A549 (cell line): Measurements from ENCODE around the gene PTPN1. TPM values are rescaled to one million over a fixed set of nuclear protein-coding genes. Genes with fewer than 3 reads are reported as not detected.

Source experiments
- ATAC-seq, 2 experiments: fragments of 200-7000 bp in 1 of 2; fragments of >200 bp in 1 of 2; cut with Nextera tagmentation in 1 of 2; cut with Tn5 transposase in 1 of 2; 3 replicates each; pipeline versions ENCODE4 v1.8.0 to v1.9.1; 2018 to 2020; ENCODE audit warnings: mild to moderate bottlenecking in 1 of 2, moderate library complexity in 1 of 2
- CTCF ChIA-PET: fragments of 300-600 bp; sonication (Branson Sonifier 250); formaldehyde crosslinking; extraction: SDS; loops from one replicate; lab custom pipeline; 2021; ENCODE audit warnings: antibody characterized with exemption, inconsistent platforms; lab: Yijun Ruan, JAX
- POLR2A ChIA-PET: fragments of 350-600 bp; formaldehyde crosslinking; extraction: SDS; loops from one replicate; lab custom pipeline; 2021; ENCODE audit warnings: antibody characterized with exemption, inconsistent platforms; lab: Yijun Ruan, JAX
- DNase-seq, 2 experiments: peaks; one replicate each; pipeline versions ENCODE4 v3.0.0 to v3.0.0-alpha.2; 2011 to 2016; ENCODE audit warnings: low read depth in 1 of 2, low spot score in 1 of 2
- FAIRE-seq: peaks from 2 replicates; lab custom pipeline; 2011; peaks lifted over from hg19 to GRCh38; lab: Jason Lieb, UNC
- H3K27ac ChIP-seq, 2 experiments: fragments of >200 bp; sonication (Bioruptor Twin); formaldehyde crosslinking; 3 replicates each; pipeline ENCODE4 v1.5.1; 2016 to 2017
- H3K4me1 ChIP-seq: fragments of >200 bp; sonication (Bioruptor Twin); formaldehyde crosslinking; 3 replicates; pipeline ENCODE4 v1.6.1; 2016
- H3K4me2 ChIP-seq: fragments of >200 bp; sonication (Bioruptor Twin); formaldehyde crosslinking; 3 replicates; pipeline ENCODE4 v1.6.1; 2016
- H3K4me3 ChIP-seq: fragments of >200 bp; sonication (Bioruptor Twin); formaldehyde crosslinking; 3 replicates; pipeline ENCODE4 v1.5.1; 2016
- H3K9me3 ChIP-seq: fragments of >200 bp; sonication (Bioruptor Twin); formaldehyde crosslinking; 3 replicates; pipeline ENCODE4 v1.6.1; 2016
- BCL3 ChIP-seq: fragments of >200 bp; sonication (Bioruptor Twin); formaldehyde crosslinking; IDR thresholded peaks from 3 replicates; pipeline ENCODE4 v1.6.1; 2016
- CBX2 ChIP-seq: fragments of 200-600 bp; sonication (generic); IDR thresholded peaks from 2 replicates; pipeline ENCODE4 v1.6.1; 2016; ENCODE audit warnings: low read depth, mild to moderate bottlenecking, borderline replicate concordance
- CHD2 ChIP-seq: fragments of 150-350 bp; IDR thresholded peaks from 2 replicates; pipeline ENCODE4 v1.6.1; 2014; ENCODE audit warnings: low read length; ENCODE audit not compliant: partially characterized antibody
- EHF ChIP-seq: fragments of 250-450 bp; sonication (Bioruptor Pico); IDR thresholded peaks from 2 replicates; pipeline ENCODE4 v1.5.0; 2020; ENCODE audit warnings: mild to moderate bottlenecking
- ESRRA ChIP-seq: fragments of 150-350 bp; IDR thresholded peaks from 2 replicates; pipeline ENCODE4 v1.6.1; 2014; ENCODE audit warnings: mild to moderate bottlenecking, low read length, borderline replicate concordance
- FOSL2 ChIP-seq, 2 experiments: fragments of 450-650 bp in 1 of 2; fragments of >200 bp in 1 of 2; sonication (Bioruptor Twin) in 1 of 2; formaldehyde crosslinking; IDR thresholded peaks; 2 replicates each; pipeline versions ENCODE4 v1.5.0 to v1.6.1; 2016 to 2020; ENCODE audit warnings: mild to moderate bottlenecking in 1 of 2, moderate library complexity in 1 of 2
- FOXS1 ChIP-seq: fragments of 250-450 bp; sonication (Bioruptor Pico); IDR thresholded peaks from 2 replicates; pipeline ENCODE4 v1.5.0; 2020; ENCODE audit warnings: mild to moderate bottlenecking, moderate library complexity
- HDAC2 ChIP-seq: fragments of 200-600 bp; sonication (generic); IDR thresholded peaks from 2 replicates; pipeline ENCODE4 v1.6.1; 2016
- HES2 ChIP-seq: fragments of >200 bp; sonication (Bioruptor Twin); formaldehyde crosslinking; IDR thresholded peaks from 2 replicates; pipeline ENCODE4 v1.6.1; 2016
- HEYL ChIP-seq: fragments of 250-450 bp; sonication (Bioruptor Pico); IDR thresholded peaks from 2 replicates; pipeline ENCODE4 v1.8.0; 2021; ENCODE audit warnings: mild to moderate bottlenecking, moderate library complexity
- HOXA7 ChIP-seq: fragments of 250-450 bp; sonication (Bioruptor Pico); IDR thresholded peaks from 2 replicates; pipeline ENCODE4 v1.5.0; 2020; ENCODE audit warnings: mild to moderate bottlenecking, moderate library complexity
- HOXB5 ChIP-seq: fragments of 250-450 bp; sonication (Bioruptor Pico); IDR thresholded peaks from 2 replicates; pipeline ENCODE4 v1.5.0; 2020; ENCODE audit warnings: mild to moderate bottlenecking, moderate library complexity
- KDM1A ChIP-seq: fragments of 200-600 bp; sonication (generic); IDR thresholded peaks from 2 replicates; pipeline ENCODE4 v1.6.1; 2016; ENCODE audit warnings: low read depth, mild to moderate bottlenecking
- MAFK ChIP-seq: fragments of 450-650 bp; IDR thresholded peaks from 2 replicates; pipeline ENCODE4 v1.6.1; 2014; ENCODE audit not compliant: partially characterized antibody
- MAX ChIP-seq: IDR thresholded peaks from 2 replicates; pipeline ENCODE4 v1.6.1; 2012
- NFE2L2 ChIP-seq: fragments of 150-350 bp; conservative IDR thresholded peaks from 2 replicates; pipeline ENCODE4 v1.6.1; 2014; ENCODE audit warnings: low read length
- NR3C1 ChIP-seq: fragments of >200 bp; sonication (Bioruptor Twin); formaldehyde crosslinking; IDR thresholded peaks from 3 replicates; pipeline ENCODE4 v1.6.1; 2017
- PBX3 ChIP-seq: IDR thresholded peaks from 2 replicates; pipeline ENCODE4 v1.6.1; 2012
- PHF8 ChIP-seq: fragments of 200-600 bp; sonication (generic); IDR thresholded peaks from 2 replicates; pipeline ENCODE4 v1.6.1; 2016; ENCODE audit warnings: low read depth, mild to moderate bottlenecking, antibody characterized with exemption, moderate library complexity, borderline replicate concordance
- POLR2AphosphoS2 ChIP-seq: conservative IDR thresholded peaks from 2 replicates; pipeline ENCODE4 v1.6.1; 2012; ENCODE audit warnings: low read length, improper control_type of control experiment, inconsistent platforms
- RAD21 ChIP-seq, 2 experiments: fragments of >200 bp in 1 of 2; sonication (Bioruptor Twin) in 1 of 2; formaldehyde crosslinking in 1 of 2; IDR thresholded peaks in 1 of 2; conservative IDR thresholded peaks in 1 of 2; 2 replicates in 1 of 2; 3 replicates in 1 of 2; pipeline ENCODE4 v1.6.1; 2012 to 2018; ENCODE audit warnings: inconsistent platforms in 1 of 2
- REST ChIP-seq: fragments of 200-600 bp; sonication (generic); IDR thresholded peaks from 2 replicates; pipeline ENCODE4 v1.6.1; 2016; ENCODE audit warnings: antibody characterized with exemption, mild to moderate bottlenecking, moderate library complexity
- RFX5 ChIP-seq: fragments of 450-650 bp; IDR thresholded peaks from 2 replicates; pipeline ENCODE4 v1.7.1; 2014; ENCODE audit warnings: antibody characterized with exemption, mild to moderate bottlenecking, moderate library complexity
- RNF2 ChIP-seq: fragments of 200-600 bp; sonication (generic); IDR thresholded peaks from 2 replicates; pipeline ENCODE4 v1.6.1; 2016; ENCODE audit warnings: low read depth, mild to moderate bottlenecking, antibody characterized with exemption, moderate library complexity, borderline replicate concordance
- SREBF2 ChIP-seq: fragments of 450-650 bp; IDR thresholded peaks from 2 replicates; pipeline ENCODE4 v1.6.1; 2014; ENCODE audit warnings: mild to moderate bottlenecking, moderate library complexity
- TFCP2L1 ChIP-seq: fragments of 250-450 bp; sonication (Bioruptor Pico); IDR thresholded peaks from 2 replicates; pipeline ENCODE4 v1.5.0; 2021; ENCODE audit warnings: mild to moderate bottlenecking
- TP53 ChIP-seq: fragments of 250-450 bp; sonication (Bioruptor Pico); IDR thresholded peaks from 2 replicates; pipeline ENCODE4 v1.5.0; 2021; ENCODE audit warnings: mild to moderate bottlenecking, moderate library complexity
- USF2 ChIP-seq: fragments of 450-650 bp; IDR thresholded peaks from 2 replicates; pipeline ENCODE4 v1.6.1; 2014; ENCODE audit warnings: antibody characterized with exemption
- ZC3H11A ChIP-seq: fragments of 450-650 bp; IDR thresholded peaks from 2 replicates; pipeline ENCODE4 v1.6.1; 2014; ENCODE audit warnings: antibody characterized with exemption, mild to moderate bottlenecking
- ZFP36 ChIP-seq: fragments of 450-650 bp; IDR thresholded peaks from 2 replicates; pipeline ENCODE4 v1.6.1; 2014; ENCODE audit warnings: borderline replicate concordance; ENCODE audit not compliant: partially characterized antibody
- ZSCAN20 ChIP-seq: fragments of 250-450 bp; sonication (Bioruptor Pico); IDR thresholded peaks from 2 replicates; pipeline ENCODE4 v1.8.0; 2022; ENCODE audit warnings: mild to moderate bottlenecking, moderate library complexity
- WGBS: methylation state at CpG from one replicate; pipeline ENCODE4 v1.1.6; 2017; ENCODE audit errors: missing lambda C conversion rate; 5-methylcytosine and 5-hydroxymethylcytosine counted together
- polyA plus RNA-seq, 4 experiments: library from polyadenylated mRNA; depleted of rRNA in 3 of 4; stranded (reverse); fragments of >200 nt; fragmentation: RNase III in 1 of 4; extraction: RNeasy Plus Mini Kit Qiagen cat#74134 plus additional on column Dnase treatment in 1 of 4; gene quantifications; 2 replicates in 3 of 4; 3 replicates in 1 of 4; pipeline ENCODE4 v1.2.3, GENCODE V29; 2011 to 2017

Gene PTPN1
- polyA plus RNA-seq, 2 of the 4 experiments (the other 2 are of a cell fraction) = 23.2 to 24.3 TPM

- TF ChIP-seq BCL3 (no peak), HES2 (no peak), SREBF2 (no peak), REST (no peak), HOXA7 (CRISPR knock-in tag) (no peak), PHF8 (no peak), RFX5 (no peak), EHF (CRISPR knock-in tag) (no peak), TP53 (no peak), HEYL (CRISPR knock-in tag) (no peak), FOXS1 (no peak), RAD21 (conservative IDR thresholded peaks at IDR 0.05 in 1 of 2, IDR thresholded peaks at IDR 0.05 in 1 of 2) (peak; percentile 87 to 94), USF2 (no peak), POLR2AphosphoS2 (no peak), FOSL2 (IDR thresholded peaks at IDR 0.05) (no peak), FOSL2 (CRISPR knock-in tag; IDR thresholded peaks at IDR 0.05) (no peak), ZFP36 (no peak), ZC3H11A (no peak)
Measured at GRCh38 chr20:50464026-50464724, 46.0 kb upstream of the PTPN1 start (continued).

GRCh38 chr20:50464725-50465650, 45.2 kb upstream of the PTPN1 start:
- ATAC-seq = no peak
- no peak for DNase-seq
- no peaks in the 10 kb centered on the region for H3K9me3 ChIP-seq
- ChIA-PET CTCF (interaction anchor here (0.6 to 16.2 kb wide), 49 partner anchors 11 to 486 kb away, joined by 3 to 322 read pairs (median 5); partner anchors contain the start of gene CEBPB), POLR2A (interaction anchor here (0.6 kb wide), 1 partner anchor 320 kb away, joined by 5 read pairs; no protein-coding TSS in a partner anchor)
- peak overlapping the region; percentile 91 to 94; a peak in 5 of 6 replicates for H3K27ac ChIP-seq
- H3K4me1 ChIP-seq = peaks cover 45% of the 10 kb centered on the region
- no peak for FAIRE-seq
- peak overlapping the region; percentile 62 for H3K4me2 ChIP-seq
- no peak overlapping the region for H3K4me3 ChIP-seq
- 58% methylated on average over 14 of the region's 14 CpGs for WGBS
- TF ChIP-seq FOSL2 (IDR thresholded peaks at IDR 0.05) (no peak), FOSL2 (CRISPR knock-in tag; IDR thresholded peaks at IDR 0.05) (no peak), HEYL (CRISPR knock-in tag) (no peak), ZSCAN20 (CRISPR knock-in tag) (no peak), KDM1A (no peak), NR3C1 (no peak), CBX2 (no peak), MAFK (no peak), PBX3 (no peak), HDAC2 (no peak), ESRRA (no peak), TFCP2L1 (CRISPR knock-in tag) (no peak), NFE2L2 (no peak), MAX (no peak), CHD2 (no peak), HOXB5 (CRISPR knock-in tag) (no peak), RNF2 (no peak)
